ENCODE measurements around the gene FAHD1.

DNA sequence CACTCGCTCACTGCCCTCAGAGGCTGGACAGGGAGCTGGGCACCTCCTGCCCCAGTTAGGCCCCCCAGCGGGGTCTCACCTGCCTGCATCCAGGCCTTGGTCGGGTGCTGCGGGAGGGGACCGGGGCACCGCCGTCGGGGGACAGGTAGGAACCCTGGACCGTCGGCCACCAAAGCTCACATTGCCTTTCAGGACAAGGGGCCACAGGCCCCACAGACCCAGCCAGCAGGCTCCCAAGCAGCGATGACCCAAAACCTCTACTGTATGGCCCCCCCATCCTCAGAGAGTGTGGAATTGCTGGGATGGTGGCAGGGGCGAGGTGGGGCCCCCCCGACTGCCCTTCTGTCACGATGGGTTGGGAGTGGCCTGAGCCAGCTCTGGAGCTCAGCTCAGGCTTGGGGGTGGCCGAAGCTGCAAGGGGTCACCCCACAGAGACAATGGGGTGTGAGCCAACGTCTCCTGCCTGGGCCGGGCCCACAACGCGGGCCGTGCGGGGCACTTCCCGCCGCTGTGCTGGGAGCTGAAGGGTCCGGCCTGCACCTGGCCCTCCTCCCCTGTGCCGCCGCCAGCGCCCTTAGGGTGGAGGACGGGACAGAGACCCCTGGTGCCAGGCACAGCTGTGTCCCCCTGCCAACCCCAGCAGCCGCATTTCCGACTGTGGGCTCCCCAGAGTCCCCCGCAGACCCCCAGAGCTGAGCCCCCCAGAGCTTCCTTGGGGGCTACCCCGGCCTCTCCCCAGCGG lies 34.0 kb upstream of the FAHD1 start:
- TF ChIP-seq, protein P1, sequence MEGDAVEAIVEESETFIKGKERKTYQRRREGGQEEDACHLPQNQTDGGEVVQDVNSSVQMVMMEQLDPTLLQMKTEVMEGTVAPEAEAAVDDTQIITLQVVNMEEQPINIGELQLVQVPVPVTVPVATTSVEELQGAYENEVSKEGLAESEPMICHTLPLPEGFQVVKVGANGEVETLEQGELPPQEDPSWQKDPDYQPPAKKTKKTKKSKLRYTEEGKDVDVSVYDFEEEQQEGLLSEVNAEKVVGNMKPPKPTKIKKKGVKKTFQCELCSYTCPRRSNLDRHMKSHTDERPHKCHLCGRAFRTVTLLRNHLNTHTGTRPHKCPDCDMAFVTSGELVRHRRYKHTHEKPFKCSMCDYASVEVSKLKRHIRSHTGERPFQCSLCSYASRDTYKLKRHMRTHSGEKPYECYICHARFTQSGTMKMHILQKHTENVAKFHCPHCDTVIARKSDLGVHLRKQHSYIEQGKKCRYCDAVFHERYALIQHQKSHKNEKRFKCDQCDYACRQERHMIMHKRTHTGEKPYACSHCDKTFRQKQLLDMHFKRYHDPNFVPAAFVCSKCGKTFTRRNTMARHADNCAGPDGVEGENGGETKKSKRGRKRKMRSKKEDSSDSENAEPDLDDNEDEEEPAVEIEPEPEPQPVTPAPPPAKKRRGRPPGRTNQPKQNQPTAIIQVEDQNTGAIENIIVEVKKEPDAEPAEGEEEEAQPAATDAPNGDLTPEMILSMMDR (IDR thresholded peaks at IDR 0.05) = no peak
- TF ChIP-seq POLR2A (IDR thresholded peaks at IDR 0.05) (no peak), POLR2AphosphoS5 (IDR thresholded peaks at IDR 0.05) (no peak), EP300 (IDR thresholded peaks at IDR 0.05) (no peak)
